ENCODE measurements around the gene MEF2B. TPM values are rescaled to one million over a fixed set of nuclear protein-coding genes. Genes with fewer than 3 reads are reported as not detected.

The MEF2B gene
- total RNA-seq, 1 experiment from 2014 or later: 1.1 TPM

GRCh38 chr19:19192910-19193423 lies 22.9 kb upstream of the MEF2B start:
- TF ChIP-seq TCF7L2 (IDR thresholded peaks at IDR 0.05; ENCODE audit: low read depth, low read length) (no peak), SIN3A (IDR thresholded peaks at IDR 0.05; ENCODE audit: borderline replicate concordance, insufficient read depth, low read depth, low read length) (no peak), POLR2AphosphoS5 (IDR thresholded peaks at IDR 0.05; ENCODE audit: low read depth, low read length) (no peak), CTCF (IDR thresholded peaks at IDR 0.05) (no peak), REST (IDR thresholded peaks at IDR 0.05; ENCODE audit: insufficient read depth in 1 of 2, low read depth in 2 of 2, low read length in 1 of 2) (no peak)

GRCh38 chr19:19192078-19192882 lies 22.2 kb upstream of the MEF2B start, which contains the start of the genes BORCS8 and RFXANK:
TSS of gene BORCS8 (minus strand) at chr19:19192152. CDS start at chr19:19192117, 35 bp downstream.
TSS of gene RFXANK (plus strand) at chr19:19192258. CDS start at chr19:19193947, 1,689 bp downstream.
- no peaks in the 10 kb centered on the region for H3K27me3 ChIP-seq (ENCODE audit: control insufficient read depth, insufficient read depth, low read length)
- no TSS peak for BruUV-seq (replicated peaks)
- H3K36me3 ChIP-seq (ENCODE audit: control insufficient read depth, insufficient read depth, low read length): no peaks in the 10 kb centered on the region; the same call in 1 of the 2 replicates
- H3K27ac ChIP-seq (ENCODE audit: low read length): peak within 1 kb of the TSS; percentile 94
- no peaks in the 10 kb centered on the region for H3K9me3 ChIP-seq (ENCODE audit: control insufficient read depth, insufficient read depth, low read depth, low read length)
- H3K4me1 ChIP-seq (ENCODE audit: control insufficient read depth, insufficient read depth, low read length): no peaks in the 10 kb centered on the region
- peak within 1 kb of the TSS; percentile 74 to 96 for H3K4me3 ChIP-seq (ENCODE audit: low read depth in 2 of 2, low read length in 2 of 2)
- TF ChIP-seq SIN3A (IDR thresholded peaks at IDR 0.05; ENCODE audit: borderline replicate concordance, insufficient read depth, low read depth, low read length) (no peak), TCF7L2 (IDR thresholded peaks at IDR 0.05; ENCODE audit: low read depth, low read length) (peak; percentile 63), REST (IDR thresholded peaks at IDR 0.05; ENCODE audit: insufficient read depth in 1 of 2, low read depth in 2 of 2, low read length in 1 of 2) (no peak), POLR2AphosphoS5 (IDR thresholded peaks at IDR 0.05; ENCODE audit: low read depth, low read length) (peak; percentile 53; the same call in 1 of the 2 replicates)
- DNase-seq (ENCODE audit: low read depth, low spot score): peak; percentile 92
- intact Hi-C loops (cut with micrococcal nuclease; ENCODE audit: unreplicated experiment): no loop called here
- ChIA-PET POLR2A (interaction anchor here (0.6 to 0.7 kb wide), 2 partner anchors 11 to 19 kb away, joined by 7 read pairs; partner anchors contain the start of gene NCAN), CTCF (no interaction called here)
- in situ Hi-C loops (cut with HindIII; ENCODE audit: low pct_unique_long_range_greater_than_20kb, low sequenced_read_pairs): no loop called here
- ATAC-seq: peak; percentile 95

More at GRCh38 chr19:19192910-19193423, 22.9 kb upstream of the MEF2B start:
- CTCF ChIA-PET: no interaction called here
- Histone ChIP-seq H3K27me3 (ENCODE audit: control insufficient read depth, insufficient read depth, low read length) (no peaks in the 10 kb centered on the region), H3K9me3 (ENCODE audit: control insufficient read depth, insufficient read depth, low read depth, low read length) (no peaks in the 10 kb centered on the region), H3K36me3 (ENCODE audit: control insufficient read depth, insufficient read depth, low read length) (no peaks in the 10 kb centered on the region; the same call in 1 of the 2 replicates), H3K4me1 (ENCODE audit: control insufficient read depth, insufficient read depth, low read length) (no peaks in the 10 kb centered on the region), H3K4me3 (ENCODE audit: low read depth in 2 of 2, low read length in 2 of 2) (peak overlapping the region; percentile 74 to 76), H3K27ac (ENCODE audit: low read length) (peak overlapping the region; percentile 94)
- TSS peak; percentile 91 for BruUV-seq (replicated peaks)
- peak; percentile 5; the same call in 1 of the 2 replicates for ATAC-seq
- intact Hi-C loops (cut with micrococcal nuclease; ENCODE audit: unreplicated experiment) (no loop called here), in situ Hi-C loops (cut with HindIII; ENCODE audit: low pct_unique_long_range_greater_than_20kb, low sequenced_read_pairs) (no loop called here)
- POLR2A ChIA-PET: interaction anchor here (0.6 to 0.7 kb wide), 2 partner anchors 11 to 19 kb away, joined by 7 read pairs; partner anchors contain the start of gene NCAN
- DNase-seq (ENCODE audit: low read depth, low spot score): no peak

Measured in Panc1 (cell line).